ENCODE results near the gene QRFP. TPM values are rescaled to one million over a fixed set of nuclear protein-coding genes. Genes with fewer than 3 reads are reported as not detected.
A peak's percentile ranks its signal among the peaks of the same experiment; 100 is the strongest.

QRFP gene
- total RNA-seq, 1 experiment from 2014 or later, result not detected

DNA sequence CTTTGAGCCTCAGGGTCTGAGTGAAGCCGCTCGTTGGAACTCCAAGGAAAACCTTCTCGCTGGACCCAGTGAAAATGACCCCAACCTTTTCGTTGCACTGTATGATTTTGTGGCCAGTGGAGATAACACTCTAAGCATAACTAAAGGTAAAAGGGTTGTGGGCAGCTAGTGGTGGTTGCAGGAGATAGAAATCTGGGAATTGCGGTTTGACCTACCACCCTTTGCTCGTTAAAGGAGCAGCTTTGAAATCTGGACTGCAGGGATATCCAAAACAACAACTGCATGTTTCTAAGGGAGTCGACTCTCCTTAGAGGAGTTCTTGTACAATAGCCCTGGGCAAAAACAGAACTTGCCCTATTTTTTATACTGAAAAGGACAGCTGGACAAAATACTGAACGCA, 42.5 kb downstream of the QRFP start:
- Histone ChIP-seq H4K20me1 (ENCODE audit: control insufficient read depth, insufficient read depth, insufficient read length) (no peaks in the 10 kb centered on the region), H3K56ac (ENCODE audit: insufficient read length, low read depth, low read length) (no peak overlapping the region), H2BK12ac (ENCODE audit: insufficient read length, low read depth, low read length) (no peak overlapping the region), H4K5ac (ENCODE audit: insufficient read length, low read depth, low read length) (no peak overlapping the region), H2BK15ac (ENCODE audit: low read depth, low read length) (no peak overlapping the region), H3K79me2 (ENCODE audit: insufficient read depth, low read length) (peaks cover 12% of the 10 kb centered on the region), H3K27ac (ENCODE audit: insufficient read length, low read depth, low read length) (no peak overlapping the region), H3K18ac (ENCODE audit: insufficient read length, low read depth, low read length) (no peak overlapping the region), H3K9me3 (ENCODE audit: control insufficient read depth, low read depth, low read length) (no peaks in the 10 kb centered on the region), H2AFZ (ENCODE audit: low read length) (no peak overlapping the region), H3K27me3 (ENCODE audit: insufficient read depth, low read length) (no peaks in the 10 kb centered on the region), H2AK5ac (ENCODE audit: insufficient read length, low read length) (no peak overlapping the region), H3K4me1 (ENCODE audit: insufficient read depth, low read length) (no peaks in the 10 kb centered on the region), H4K91ac (ENCODE audit: insufficient read length, low read depth, low read length) (no peak overlapping the region), H4K8ac (replicated peaks; ENCODE audit: insufficient read length, low read depth, low read length) (no peak overlapping the region), H3K23me2 (ENCODE audit: insufficient read length, low read depth, low read length, poor library complexity, severe bottlenecking) (no peaks in the 10 kb centered on the region), H3K79me1 (ENCODE audit: insufficient read depth, low read depth, low read length, poor library complexity, severe bottlenecking) (peaks cover 8% of the 10 kb centered on the region), H3T11ph (ENCODE audit: low read length) (no peak overlapping the region), H2BK5ac (ENCODE audit: insufficient read length, low read length) (no peak overlapping the region), H3K23ac (ENCODE audit: insufficient read length, low read depth, low read length) (no peak overlapping the region), H3K4ac (ENCODE audit: low read depth, low read length) (no peak overlapping the region), H2BK120ac (ENCODE audit: low read depth, low read length, poor library complexity, severe bottlenecking) (no peak overlapping the region), H3K9ac (ENCODE audit: extremely low read depth, insufficient read length, low read length) (no peak overlapping the region), H3K14ac (ENCODE audit: insufficient read depth, low read length) (no peak overlapping the region), H3K4me2 (ENCODE audit: insufficient read depth, insufficient read length, low read length) (no peak overlapping the region), H2BK20ac (ENCODE audit: low read depth, low read length, poor library complexity, severe bottlenecking) (no peak overlapping the region)
- TF ChIP-seq, protein P1, sequence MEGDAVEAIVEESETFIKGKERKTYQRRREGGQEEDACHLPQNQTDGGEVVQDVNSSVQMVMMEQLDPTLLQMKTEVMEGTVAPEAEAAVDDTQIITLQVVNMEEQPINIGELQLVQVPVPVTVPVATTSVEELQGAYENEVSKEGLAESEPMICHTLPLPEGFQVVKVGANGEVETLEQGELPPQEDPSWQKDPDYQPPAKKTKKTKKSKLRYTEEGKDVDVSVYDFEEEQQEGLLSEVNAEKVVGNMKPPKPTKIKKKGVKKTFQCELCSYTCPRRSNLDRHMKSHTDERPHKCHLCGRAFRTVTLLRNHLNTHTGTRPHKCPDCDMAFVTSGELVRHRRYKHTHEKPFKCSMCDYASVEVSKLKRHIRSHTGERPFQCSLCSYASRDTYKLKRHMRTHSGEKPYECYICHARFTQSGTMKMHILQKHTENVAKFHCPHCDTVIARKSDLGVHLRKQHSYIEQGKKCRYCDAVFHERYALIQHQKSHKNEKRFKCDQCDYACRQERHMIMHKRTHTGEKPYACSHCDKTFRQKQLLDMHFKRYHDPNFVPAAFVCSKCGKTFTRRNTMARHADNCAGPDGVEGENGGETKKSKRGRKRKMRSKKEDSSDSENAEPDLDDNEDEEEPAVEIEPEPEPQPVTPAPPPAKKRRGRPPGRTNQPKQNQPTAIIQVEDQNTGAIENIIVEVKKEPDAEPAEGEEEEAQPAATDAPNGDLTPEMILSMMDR (conservative IDR thresholded peaks at IDR 0.05), result no peak
- Mint-ChIP-seq H3K4me3 (no peak overlapping the region), H3K27ac (peak overlapping the region in 2 of 3 experiments; percentile 29 to 94; a peak in 2 of 7 replicates), H3K36me3 (ENCODE audit: insufficient read depth in 1 of 3, low read depth in 3 of 3) (peaks cover 19 to 53% (median 44%) of the 10 kb centered on the region in 3 experiments), H3K9me3 (no peaks in the 10 kb centered on the region), H3K27me3 (ENCODE audit: low read depth) (no peaks in the 10 kb centered on the region), H3K4me1 (peaks cover 6 to 23% of the 10 kb centered on the region in 2 experiments; a peak in 3 of 4 replicates)
- WGBS (ENCODE audit: extremely low coverage, insufficient read length, low lambda C conversion rate), result no CpG with 5 or more reads among the region's 8 CpGs
- no peak for DNase-seq
